HG02763 (cell line): ENCODE data around the gene LPP.

Source experiments
- ATAC-seq: cut with Tn5 transposase; IDR thresholded peaks from one replicate; pipeline ENCODE4 v1.9.1; 2021; ENCODE audit warnings: mild to moderate bottlenecking, moderate library complexity; ENCODE audit not compliant: unreplicated experiment

Gene LPP

GRCh38 chr3:188268336-188268735 lies 114.4 kb downstream of the LPP start:
- no peak for ATAC-seq

- no peak for ATAC-seq
These were observed 115.1 kb downstream of the LPP start for GRCh38 chr3:188269040-188269439.

GRCh38 chr3:188270423-188270972 lies 116.5 kb downstream of the LPP start:
- no peak for ATAC-seq

- ATAC-seq: no peak
These were observed 117.4 kb downstream of the LPP start for GRCh38 chr3:188271226-188271914.

GRCh38 chr3:188272481-188273372 lies 118.8 kb downstream of the LPP start:
- ATAC-seq: no peak

- ATAC-seq: no peak
These were observed 120.4 kb downstream of the LPP start for GRCh38 chr3:188274249-188274915.

GRCh38 chr3:188276375-188276774 lies 122.4 kb downstream of the LPP start:
- no peak for ATAC-seq

GRCh38 chr3:188278717-188279324 lies 124.9 kb downstream of the LPP start:
- no peak for ATAC-seq

- ATAC-seq: no peak
These were observed 125.8 kb downstream of the LPP start for GRCh38 chr3:188279502-188280335.

GRCh38 chr3:188280627-188281026 lies 126.7 kb downstream of the LPP start:
- no peak for ATAC-seq

GRCh38 chr3:188282871-188283270 lies 128.9 kb downstream of the LPP start:
- ATAC-seq: no peak

GRCh38 chr3:188283347-188283746 lies 129.4 kb downstream of the LPP start:
- no peak for ATAC-seq

- no peak for ATAC-seq
These were observed 130.7 kb downstream of the LPP start for GRCh38 chr3:188284455-188285212.

GRCh38 chr3:188286087-188286513 lies 132.1 kb downstream of the LPP start:
- no peak for ATAC-seq

- ATAC-seq: no peak
These were observed 133.4 kb downstream of the LPP start for GRCh38 chr3:188287339-188287738.

GRCh38 chr3:188287762-188288505 lies 134.0 kb downstream of the LPP start:
- no peak for ATAC-seq

- no peak for ATAC-seq
These were observed 138.3 kb downstream of the LPP start for GRCh38 chr3:188292251-188292650.

GRCh38 chr3:188292827-188293226 lies 138.9 kb downstream of the LPP start:
- ATAC-seq: no peak

GRCh38 chr3:188294113-188294512 lies 140.2 kb downstream of the LPP start:
- no peak for ATAC-seq
